SW 1271 (cell line): Measurements from ENCODE around the gene ZNF117.
"Not testable (repeated sequence)": the region's sequence is repeated elsewhere in the genome, so short reads cannot be mapped to it uniquely, and the experiment has no call there.

Experiments
- DNase-seq, 2 experiments: peaks; one replicate each; lab custom pipeline; 2025; lab: John Stamatoyannopoulos, UW

The ZNF117 gene

DNA sequence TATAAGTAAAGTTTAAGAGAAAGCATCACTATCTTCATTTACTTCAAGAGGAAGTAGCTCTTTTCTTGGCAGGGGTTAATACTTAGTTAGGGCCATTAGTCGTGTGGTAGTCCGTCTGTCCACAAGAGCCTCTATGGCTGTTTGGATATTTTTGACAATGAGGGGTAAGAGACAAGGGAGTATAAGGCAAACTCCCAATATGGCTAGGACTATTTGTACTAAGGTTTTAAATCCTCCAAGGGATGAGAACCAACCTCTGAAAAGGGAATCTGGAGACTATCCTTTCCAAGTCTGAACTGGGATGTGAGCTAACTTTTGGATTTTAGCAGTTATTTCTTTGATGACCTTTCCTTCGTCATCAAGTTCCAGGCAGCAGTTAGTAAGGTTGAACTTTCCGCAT, at the start of gene ZNF117:
TSS of gene ZNF117 (minus strand) at position 101 of the 400 bp plus-strand sequence.
- DNase-seq, result no peak

DNA sequence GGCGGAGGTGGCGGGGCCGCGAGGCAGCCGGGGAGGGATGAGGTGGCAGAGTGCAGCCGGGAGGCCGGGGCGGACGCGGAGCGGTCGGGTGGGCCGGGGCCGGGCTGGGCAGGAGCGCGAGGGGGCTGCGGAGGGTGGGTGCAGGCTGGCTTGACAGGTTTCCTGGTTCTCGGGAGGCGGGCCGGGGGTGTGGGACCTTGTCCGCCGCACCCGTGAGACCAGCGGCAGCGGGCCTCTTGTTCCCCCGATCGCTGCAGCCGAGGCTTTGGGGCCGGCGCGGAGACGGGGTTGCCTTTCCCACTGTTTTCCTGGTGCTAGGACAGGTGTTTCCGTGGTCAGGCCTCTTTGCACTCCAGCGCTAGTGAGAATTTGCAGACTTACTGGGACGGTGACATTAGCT, 47.9 kb upstream of the ZNF117 start:
- peak in 1 of 2 experiments; percentile 3 for DNase-seq

DNA sequence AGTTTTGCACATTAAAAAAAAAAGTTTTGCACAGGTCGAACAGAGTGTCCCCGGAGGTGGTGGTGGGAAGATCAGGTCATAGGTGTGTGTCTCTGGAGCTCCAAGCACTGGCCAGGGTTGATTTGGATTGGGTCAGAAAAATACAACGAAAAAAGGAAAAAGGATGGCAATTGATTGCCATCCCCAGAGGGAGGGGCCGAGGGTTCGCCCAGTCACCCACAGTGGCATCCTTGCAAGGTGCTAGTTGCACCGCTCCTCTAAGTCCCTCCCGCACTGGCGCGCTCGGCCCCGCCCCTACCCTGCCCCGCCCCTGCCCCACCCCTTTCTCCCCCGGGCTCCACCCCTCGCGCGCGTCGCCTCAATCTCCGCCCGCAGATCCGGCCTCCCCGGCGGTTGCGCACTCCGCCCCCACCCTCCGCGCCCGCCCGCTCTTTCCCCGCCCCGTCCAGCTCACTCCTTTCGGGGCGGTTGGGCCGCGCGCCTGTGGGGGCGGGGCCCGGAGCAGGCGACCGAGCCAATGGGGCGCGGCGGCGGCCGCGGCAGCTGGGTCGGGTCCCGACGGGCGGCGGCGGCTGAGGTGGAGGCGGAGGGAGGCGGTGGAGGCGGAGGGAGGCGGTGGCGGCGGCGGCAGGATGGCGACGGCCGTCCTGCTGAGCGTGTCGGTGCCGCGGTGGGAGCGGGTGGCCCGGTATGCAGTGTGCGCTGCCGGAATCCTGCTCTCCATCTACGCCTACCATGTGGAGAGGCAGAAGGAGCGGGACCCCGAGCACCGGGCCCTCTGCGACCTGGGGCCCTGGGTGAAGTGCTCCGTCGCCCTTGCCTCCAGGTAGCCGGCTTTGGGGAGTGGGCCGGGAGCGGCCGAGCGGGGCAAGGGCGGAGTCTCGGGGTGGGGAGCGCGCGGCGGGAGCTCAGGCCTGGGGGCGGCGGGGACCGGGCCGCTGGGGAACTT, 47.2 kb upstream of the ZNF117 start:
- DNase-seq, result peak; percentile 57 to 82

DNA sequence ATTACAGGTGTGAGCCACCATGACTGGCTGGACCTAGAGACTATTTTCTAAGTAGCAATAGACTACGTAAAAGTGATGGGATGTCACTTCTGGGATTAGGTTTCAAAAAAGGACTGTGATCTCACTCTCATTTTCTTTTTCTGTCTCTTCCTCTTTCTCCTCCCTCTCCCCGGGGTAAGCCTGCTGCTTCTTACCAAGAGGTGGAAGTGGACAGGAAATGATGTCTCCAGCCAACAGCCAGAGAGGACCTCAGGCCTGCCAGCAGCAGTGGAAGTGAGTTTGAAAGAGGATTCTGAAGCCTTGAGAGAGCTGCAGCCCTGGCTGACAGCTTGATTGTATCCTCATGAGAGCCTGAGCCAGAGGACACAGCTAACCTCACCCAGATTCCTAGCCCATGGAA, 45.7 kb upstream of the ZNF117 start:
- DNase-seq, result not testable (repeated sequence)

DNA sequence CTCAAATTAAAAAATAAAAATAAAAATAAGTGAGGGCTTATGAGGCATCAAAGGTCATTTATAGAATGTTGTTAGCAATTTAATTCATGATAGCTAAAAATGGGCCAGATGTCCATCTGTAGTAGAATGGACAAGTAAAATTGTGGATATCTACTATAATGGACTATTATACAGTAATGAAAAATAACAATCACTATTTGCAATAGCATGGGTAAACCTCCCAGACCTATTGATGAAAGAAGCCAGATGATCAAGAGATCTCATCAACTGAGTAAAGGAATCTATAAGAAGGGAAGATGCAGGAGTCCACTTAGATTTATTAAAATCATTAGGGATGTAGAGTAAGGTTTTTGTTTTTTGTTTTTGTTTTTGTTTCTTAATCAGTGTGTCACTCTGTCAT, 44.6 kb upstream of the ZNF117 start:
- not testable (repeated sequence) for DNase-seq

DNA sequence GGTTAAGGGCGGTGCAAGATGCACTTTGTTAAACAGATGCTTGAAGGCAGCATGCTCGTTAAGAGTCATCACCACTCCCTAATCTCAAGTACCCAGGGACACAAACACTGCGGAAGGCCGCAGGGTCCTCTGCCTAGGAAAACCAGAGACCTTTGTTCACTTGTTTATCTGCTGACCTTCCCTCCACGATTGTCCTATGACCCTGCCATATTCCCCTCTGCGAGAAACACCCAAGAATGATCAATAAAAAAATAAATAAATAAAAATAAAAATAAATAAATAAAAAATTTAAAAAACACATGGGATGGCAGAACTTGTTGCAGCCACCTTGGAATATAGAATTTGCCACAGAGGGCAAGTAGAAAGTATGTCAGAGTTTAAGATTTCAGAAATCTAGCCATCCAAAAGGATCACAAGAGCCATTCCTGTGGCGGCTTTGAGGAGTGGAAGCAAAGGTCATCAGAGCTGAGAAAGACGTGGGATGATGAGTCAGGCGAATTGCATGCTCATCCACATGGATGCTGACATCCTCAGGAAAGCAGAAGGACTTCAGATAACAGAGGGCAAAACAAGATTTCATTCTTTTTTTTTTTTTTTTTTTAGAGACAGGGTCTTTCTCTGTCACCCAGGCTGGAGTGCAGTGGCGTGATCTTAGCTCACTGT, 43.4 kb upstream of the ZNF117 start:
- DNase-seq, result not testable (repeated sequence)

DNA sequence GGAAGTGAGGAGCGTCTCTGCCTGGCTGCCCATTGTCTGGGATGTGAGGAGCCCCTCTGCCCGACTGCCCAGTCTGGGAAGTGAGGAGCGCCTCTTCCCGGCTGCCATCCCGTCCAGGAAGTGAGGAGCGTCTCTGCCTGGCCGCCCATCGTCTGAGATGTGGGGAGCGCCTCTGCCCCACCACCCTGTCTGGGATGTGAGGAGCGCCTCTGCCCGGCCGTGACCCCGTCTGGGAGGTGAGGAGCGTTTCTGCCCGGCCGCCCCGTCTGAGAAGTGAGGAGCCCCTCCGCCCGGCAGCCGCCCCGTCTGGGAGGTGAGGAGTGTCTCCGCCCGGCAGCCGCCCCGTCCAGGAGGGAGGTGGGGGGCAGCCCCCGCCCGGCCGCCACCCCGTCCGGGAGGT, 42.6 kb upstream of the ZNF117 start:
- not testable (repeated sequence) for DNase-seq

DNA sequence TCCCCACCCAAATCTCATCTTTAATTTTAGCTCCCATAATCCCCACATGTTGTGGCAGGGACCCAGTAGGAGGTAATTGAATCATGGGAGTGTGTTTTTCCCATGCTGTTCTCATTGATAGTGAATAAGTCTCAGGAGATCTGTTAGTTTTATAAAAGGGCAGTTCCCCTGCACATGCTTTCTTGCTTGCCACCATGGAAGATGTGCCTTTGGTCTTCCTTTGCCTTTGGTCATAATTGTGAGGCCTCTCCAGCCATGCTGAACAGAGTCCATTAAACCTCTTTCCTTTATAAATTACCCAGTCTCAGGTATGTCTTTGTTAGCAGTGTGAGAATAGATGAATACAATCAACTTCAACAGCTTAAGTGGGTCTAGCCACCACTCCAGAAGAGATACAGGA, 34.2 kb upstream of the ZNF117 start:
- not testable (repeated sequence) for DNase-seq

DNA sequence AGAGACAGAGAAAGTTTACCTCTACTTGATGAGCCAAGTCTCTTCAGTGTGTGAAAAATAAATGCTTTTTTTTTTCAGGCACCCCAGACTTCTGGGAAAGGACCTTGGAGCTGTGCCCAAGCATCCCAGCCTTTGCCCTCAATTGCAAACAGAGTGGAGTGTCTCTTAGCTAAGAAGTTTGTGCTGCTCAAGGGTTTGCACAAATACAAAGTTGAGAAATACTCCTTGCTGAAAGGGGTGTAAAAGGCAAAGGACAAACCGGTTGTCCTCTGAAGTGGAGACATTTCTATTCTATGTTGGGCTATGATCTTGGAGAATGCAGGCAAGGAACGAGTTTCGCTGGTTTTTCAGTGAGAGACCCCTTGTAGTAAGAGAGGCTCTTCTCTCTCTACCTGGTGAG, 30.1 kb upstream of the ZNF117 start:
- not testable (repeated sequence) for DNase-seq

DNA sequence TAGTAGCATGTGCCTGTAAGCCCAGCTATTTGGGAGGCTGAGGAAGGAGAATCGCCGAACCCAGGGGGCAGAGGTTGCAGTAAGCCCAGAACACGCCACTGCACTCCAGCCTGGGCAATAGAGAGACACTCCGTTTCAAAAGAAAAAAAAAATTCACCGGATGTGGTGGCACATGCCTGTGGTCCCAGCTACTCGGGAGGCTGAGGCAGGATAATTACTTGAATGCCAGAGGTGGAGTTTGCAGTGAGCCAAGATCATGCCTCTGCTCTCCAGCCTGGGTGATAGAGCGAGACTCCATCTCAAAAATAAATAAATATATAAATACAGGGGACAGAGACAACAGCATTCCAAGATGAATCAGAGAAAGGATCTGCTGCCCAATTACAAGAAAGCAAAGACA, 19.0 kb upstream of the ZNF117 start:
- DNase-seq, result not testable (repeated sequence)

DNA sequence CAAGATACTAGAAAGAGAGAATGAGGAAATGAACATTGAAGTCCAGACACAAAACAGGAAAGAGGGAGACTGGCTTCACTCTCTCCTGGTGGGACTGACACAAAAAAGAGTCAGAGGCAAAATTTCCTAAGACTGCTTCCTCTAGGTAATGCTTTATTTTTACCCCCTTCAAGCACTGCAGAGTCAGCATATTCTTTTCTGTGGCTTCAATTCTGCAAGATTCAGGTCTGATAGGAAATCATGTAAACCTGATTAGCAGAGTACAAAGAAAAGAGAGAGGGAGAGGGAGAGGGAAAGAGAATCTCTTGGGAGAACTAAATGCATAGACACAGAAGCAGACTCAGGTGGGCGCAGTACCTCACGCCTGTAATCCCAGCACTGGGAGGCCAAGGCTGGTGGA, 18.6 kb upstream of the ZNF117 start:
- DNase-seq, result not testable (repeated sequence)

DNA sequence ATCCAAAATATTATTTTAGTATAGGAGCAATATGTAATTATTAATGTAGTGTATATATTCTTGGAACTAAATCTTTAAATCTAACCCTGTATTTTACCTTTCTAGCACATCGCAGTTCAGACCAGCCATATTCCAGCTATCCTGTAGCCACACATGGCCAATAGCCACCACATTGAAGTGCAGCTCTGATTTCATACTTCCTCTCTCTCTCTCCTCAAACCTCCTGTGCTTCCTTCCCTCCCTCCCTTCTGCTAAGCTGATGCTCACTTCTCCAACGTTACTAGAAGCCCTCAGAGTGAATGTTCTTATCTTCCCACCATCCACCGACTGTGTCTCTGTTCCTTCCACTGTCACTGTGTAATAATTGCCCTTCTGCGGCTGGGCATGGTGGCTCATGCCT, 16.2 kb upstream of the ZNF117 start:
- DNase-seq, result not testable (repeated sequence)

DNA sequence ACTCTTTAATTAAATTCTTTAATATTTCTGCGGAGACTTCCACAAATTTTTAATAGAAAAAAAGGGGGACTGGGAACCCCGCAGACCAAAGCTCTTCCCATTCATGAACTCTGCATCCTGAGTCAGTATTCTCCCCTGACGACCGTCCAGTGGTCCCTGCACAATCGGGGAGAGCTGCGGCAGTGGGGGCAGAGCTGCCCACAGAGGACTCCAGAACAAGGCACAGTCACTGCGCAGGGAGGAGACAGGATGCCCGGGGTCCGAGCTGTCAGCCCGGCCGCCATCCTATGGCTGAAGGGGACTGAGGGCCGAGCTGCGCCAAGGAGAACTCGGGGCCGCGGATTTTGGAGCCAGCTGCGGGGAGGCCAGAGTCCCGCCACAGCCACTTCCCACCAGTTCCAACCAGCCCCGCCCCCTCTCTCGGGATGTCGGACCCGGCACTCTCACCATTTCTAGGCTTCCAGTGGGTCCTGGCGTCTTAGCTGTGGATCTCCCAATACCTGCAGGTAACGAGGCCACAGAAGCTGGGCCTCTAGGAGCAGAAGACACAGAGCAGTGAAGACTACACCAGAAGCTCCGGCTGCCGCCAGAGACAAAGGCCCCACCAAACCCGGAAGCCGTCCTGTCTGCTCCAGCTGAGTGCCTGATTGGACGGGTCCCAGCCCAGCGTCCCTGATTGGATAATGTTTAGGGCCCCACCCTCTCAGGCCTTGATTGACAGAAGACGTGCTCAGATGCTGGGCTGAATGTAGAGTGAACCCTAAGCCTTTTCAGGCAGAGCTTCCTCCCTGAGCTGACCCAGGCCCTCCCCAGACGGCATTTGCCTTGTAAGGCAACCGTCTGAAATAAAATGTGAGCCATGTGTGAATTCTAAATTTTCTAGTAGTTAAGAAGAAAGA, 15.5 kb upstream of the ZNF117 start, which contains the start of gene ERV3-1:
TSS of gene ERV3-1 (minus strand) at position 594 of the 899 bp plus-strand sequence. CDS start 13,661 bp downstream, outside the sequence.
- peak; percentile 87 to 95 for DNase-seq

DNA sequence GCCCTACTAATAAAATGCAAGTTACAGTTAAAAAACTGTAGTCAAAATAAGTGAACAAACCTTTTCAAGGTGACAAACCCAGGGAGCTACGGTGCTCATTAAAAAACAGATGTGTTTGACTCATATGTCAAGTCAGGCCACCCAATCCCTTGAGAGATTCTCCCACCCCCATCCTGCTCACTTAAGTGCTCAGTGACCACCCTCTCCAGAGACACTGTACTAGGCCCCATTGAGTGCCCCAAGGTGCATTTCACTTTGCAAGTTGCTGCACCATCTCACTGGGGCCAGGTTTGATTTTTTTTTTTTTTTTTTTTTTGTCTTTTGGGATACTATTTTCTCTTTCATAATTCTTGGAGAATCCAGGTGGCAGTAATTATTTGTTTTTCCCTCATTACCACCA, 13.7 kb upstream of the ZNF117 start:
- DNase-seq, result no peak

DNA sequence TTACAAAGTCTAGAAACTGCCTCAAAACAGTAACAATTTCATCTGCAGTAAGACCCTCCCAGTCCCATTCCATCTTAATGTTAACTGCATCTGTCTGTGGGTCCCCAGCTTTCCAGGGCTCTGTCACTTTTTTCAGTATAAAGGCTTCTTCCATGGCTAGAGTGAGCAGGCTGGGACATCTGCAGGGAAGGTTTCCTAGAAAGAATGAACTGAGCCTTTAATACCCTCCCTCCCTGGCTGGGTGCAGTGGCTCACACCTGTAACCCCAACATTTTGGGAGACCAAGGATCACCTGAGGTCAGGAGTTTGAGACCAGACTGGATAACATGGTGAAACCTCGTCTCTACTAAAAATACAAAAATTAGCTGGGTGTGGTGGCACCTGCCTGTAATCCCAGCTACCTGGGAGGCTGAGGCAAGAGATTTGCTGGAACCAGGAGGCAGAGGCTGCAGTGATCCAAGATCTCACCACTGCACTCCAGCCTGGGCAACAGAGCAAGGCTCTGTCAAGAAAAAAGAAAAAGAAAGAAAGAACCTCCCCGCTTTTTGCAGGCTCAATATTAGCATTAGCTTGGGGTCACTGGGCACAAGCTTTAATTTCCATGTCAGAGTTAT, 12.2 kb upstream of the ZNF117 start:
- no peak for DNase-seq

DNA sequence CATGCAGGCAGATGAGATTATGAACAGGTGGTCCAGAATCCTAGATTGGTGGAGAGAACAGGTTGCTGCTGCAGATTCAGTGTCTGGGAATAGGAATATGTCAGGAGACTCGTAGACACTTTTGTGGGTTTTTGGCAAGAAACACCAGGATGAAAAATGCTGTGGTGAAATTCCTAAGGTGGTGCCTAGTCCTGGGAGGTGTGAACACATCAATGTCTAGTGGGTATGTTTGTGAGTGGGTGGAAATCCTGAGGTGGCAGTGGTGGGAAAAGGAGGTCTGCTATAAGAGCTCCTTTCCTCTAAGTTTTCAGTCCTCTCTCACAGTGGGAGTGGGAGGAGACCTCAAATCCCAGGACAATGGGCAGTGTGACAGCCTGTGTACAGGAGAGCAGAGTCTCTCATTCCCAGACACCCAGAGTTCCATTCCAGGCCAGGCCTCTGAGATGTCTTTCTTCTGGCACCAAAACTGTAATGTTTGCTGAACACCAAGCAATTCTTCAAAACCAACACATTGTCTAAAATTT, 10.5 kb upstream of the ZNF117 start:
- DNase-seq, result no peak

DNA sequence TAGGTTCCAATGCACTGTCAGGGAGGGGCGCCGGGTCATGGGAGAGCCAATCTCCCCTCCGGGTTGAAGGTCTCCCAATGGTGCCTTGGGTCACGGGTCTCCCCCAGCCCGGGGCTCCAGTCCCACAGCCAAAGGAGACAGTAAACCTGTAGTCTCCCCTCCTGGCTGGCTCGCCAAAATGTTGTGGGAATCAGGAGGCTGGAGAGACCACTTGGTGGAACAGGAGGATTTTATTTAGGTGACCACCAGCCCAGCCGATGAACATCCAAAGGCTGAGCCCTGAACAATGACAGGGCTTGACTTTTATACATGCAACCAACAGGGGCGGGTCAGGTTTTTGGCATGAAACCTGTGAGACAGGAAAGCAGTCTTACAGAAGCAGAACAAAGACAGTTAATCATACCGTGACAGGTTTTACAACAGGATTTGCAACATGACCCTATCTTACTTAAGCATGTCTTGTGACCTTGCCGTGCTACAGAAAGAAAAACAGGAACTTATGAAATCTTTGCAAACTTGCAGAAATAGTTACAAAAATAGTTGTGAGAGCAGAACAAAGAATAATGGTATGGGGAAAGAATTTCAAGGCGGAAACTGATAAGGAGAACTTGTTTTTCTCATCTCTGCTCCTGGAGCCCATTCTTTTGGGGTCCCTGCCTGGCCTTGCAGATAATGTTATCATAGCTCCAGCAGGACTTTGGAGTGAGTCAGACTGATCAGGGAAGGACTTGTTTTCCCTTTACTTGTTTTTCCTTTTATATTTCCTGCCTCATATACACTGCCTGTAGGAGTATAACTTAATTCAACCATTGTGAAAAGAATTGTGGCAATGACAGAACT, 8.5 kb upstream of the ZNF117 start:
- peak in 1 of 2 experiments; percentile 6 for DNase-seq

DNA sequence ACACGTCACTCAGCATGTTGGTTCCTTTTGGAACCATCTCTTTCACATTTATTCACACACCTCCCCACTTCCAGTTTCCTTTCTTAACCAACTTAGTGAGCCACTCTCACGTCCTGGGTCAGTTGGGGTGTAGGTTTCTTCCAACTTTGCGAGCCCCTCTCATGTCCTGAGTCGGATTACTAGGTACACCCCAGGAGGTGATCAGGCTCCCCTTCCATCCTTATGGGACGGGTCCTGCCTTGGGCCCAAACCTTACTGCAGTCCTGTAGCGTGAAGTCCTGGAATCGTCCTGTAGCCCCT, 8.0 kb upstream of the ZNF117 start:
- no peak for DNase-seq

DNA sequence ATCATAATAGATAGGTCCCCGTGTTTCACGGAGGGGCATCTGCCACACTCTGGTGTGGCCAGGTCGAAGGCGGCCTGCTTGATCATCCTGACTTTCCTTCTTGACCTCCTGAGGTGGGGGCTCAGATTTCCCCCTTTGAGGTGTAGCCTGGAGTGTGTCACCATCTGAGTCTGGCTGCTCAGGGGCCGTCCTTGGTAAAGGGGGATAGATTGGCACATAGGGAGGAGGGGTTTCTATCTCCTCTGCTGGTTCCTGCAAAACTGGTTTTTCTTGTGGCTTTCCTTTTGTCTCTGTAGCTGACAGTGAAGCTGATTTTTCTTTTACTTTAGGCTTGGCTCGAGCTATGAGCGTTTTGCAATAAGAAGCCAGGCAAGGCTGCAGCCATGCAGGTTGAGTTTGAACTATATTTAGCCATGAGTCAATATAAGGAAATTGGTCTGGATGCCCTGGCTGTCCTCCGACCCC, 7.1 kb upstream of the ZNF117 start:
- no peak for DNase-seq

DNA sequence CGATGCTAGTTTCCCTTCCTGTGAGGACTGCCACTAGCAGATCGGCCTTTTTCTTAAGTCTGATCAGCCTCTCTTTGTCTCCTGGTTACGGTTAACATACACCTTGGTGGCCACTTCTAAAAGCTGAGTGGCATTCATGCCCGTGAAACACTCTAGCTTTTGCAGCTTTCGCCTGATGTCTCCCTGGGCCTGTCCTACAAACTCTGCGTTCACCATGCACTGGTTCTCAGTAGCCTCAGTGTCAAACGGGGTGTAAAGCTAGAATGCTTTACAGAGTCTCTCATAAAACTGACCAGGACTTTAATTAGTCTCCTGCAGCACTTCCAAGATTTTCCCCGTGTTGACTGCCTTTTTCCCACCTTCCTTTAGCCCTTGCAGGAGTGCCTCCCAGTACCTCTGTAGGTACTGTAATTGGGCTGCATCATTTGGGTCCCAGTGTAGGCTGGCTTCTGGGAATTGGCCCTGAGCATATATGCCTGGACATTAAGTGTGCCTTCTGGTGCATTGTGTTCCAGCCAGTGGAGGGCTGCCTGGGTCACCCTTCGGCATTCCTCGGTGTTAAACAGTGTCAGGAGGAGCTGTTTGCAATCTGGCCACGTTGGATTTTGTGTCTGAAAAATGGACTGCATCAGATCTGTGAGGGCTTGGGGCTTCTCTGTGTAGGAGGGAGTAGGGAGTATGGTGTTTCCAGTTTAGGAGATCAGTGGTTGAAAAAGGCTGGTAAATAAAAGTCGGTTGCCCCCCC, 6.5 kb upstream of the ZNF117 start:
- DNase-seq, result no peak
